ENCODE data around the gene GRIA3.

- TF ChIP-seq CTCF (IDR thresholded peaks at IDR 0.05 in 8 of 11, conservative IDR thresholded peaks at IDR 0.05 in 3 of 11): no peak
- no peak for TF ChIP-seq POLR2A (IDR thresholded peaks at IDR 0.05)
- TF ChIP-seq POLR2AphosphoS5 (IDR thresholded peaks at IDR 0.05): no peak
Observed at GRCh38 chrX:123186801-123187200, 2.7 kb downstream of the GRIA3 start.
